ENCODE measurements around the gene UHMK1.

DNA sequence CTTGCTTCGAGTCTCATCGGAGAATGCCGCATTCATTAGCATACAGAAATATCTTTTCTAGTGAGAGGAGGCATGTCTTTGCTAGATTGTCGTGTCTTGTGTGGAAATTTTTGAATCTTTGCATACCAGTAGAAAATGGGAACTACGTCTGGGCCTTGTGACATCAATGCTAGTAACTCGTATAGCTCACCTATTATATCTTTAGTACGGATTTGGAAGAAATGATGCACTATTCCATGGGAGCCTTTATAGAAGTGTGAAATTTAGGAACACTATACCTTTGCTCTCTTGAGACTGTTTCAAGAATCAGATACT lies 835 bp downstream of the UHMK1 start:
- TF ChIP-seq, protein P1, sequence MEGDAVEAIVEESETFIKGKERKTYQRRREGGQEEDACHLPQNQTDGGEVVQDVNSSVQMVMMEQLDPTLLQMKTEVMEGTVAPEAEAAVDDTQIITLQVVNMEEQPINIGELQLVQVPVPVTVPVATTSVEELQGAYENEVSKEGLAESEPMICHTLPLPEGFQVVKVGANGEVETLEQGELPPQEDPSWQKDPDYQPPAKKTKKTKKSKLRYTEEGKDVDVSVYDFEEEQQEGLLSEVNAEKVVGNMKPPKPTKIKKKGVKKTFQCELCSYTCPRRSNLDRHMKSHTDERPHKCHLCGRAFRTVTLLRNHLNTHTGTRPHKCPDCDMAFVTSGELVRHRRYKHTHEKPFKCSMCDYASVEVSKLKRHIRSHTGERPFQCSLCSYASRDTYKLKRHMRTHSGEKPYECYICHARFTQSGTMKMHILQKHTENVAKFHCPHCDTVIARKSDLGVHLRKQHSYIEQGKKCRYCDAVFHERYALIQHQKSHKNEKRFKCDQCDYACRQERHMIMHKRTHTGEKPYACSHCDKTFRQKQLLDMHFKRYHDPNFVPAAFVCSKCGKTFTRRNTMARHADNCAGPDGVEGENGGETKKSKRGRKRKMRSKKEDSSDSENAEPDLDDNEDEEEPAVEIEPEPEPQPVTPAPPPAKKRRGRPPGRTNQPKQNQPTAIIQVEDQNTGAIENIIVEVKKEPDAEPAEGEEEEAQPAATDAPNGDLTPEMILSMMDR (IDR thresholded peaks at IDR 0.05; ENCODE audit: poor library complexity), result no peak
- TF ChIP-seq EZH2 (IDR thresholded peaks at IDR 0.05; ENCODE audit: borderline replicate concordance), result no peak
